KOPT-K1 (cell line): ENCODE results near the gene SRD5A1.

Source experiments
- H3K27ac ChIP-seq: fragments of 200-600 bp; sonication (generic); 2 replicates; pipeline ENCODE4 v1.5.1; 2016; ENCODE audit warnings: antibody characterized with exemption, mild to moderate bottlenecking, low read depth, low read length; ENCODE audit not compliant: poor library complexity, severe bottlenecking
- H3K36me3 ChIP-seq: fragments of 200-600 bp; sonication (generic); 2 replicates; pipeline ENCODE4 v1.5.1; 2017; ENCODE audit warnings: antibody characterized with exemption, mild to moderate bottlenecking, low read length, moderate library complexity; ENCODE audit not compliant: insufficient read depth
- H3K9me3 ChIP-seq: fragments of 200-600 bp; sonication (generic); 2 replicates; pipeline ENCODE4 v1.5.1; 2017; ENCODE audit warnings: antibody characterized with exemption, low read length, mild to moderate bottlenecking; ENCODE audit not compliant: insufficient read depth, poor library complexity, severe bottlenecking

Gene SRD5A1

DNA sequence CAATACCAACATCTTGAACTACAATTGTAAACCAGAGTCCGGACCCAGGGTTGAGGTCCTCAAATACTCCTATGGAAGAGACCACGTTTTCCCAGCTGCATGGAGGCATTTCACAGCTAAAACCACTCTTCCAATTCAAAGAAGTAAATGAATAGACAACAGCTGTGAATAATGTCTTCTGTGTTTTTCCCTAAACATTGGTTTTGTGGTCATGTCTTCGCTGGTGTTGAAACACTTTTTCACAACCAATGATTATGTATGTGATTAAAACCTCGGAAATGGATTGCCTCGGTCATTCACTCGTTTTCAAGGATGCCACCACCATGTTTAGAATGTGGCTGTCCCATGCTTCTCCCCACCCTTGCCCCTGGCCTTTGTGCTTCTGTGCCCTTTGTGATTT is 70.6 kb downstream of the SRD5A1 start:
- no peak overlapping the region for H3K27ac ChIP-seq
- H3K9me3 ChIP-seq, result no peaks in the 10 kb centered on the region
- no peaks in the 10 kb centered on the region for H3K36me3 ChIP-seq

DNA sequence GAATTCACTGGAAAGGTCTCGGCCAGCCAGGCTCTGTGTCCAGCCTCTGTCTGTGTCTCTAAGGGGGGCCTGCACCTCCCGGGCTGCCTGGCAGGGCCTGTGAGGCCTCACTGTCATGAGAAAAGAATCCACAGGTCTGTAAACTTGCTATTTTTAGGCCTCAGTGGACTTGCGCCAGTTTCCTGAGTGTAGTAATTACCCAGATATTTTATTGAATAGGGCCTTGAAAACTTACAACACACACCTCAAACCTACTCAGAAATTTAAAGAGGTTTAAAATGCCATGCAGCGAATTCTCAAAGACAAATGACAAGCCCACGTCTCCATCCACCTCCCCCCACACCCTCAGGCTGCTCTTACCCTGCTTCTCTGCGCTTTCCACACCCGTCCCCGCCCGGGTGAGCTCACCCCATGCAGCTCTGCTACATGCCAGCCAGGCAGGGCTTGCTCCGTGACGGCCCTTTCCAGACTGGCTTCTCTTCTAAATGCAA is 71.2 kb downstream of the SRD5A1 start:
- Histone ChIP-seq H3K27ac (no peak overlapping the region), H3K9me3 (no peaks in the 10 kb centered on the region), H3K36me3 (no peaks in the 10 kb centered on the region)

DNA sequence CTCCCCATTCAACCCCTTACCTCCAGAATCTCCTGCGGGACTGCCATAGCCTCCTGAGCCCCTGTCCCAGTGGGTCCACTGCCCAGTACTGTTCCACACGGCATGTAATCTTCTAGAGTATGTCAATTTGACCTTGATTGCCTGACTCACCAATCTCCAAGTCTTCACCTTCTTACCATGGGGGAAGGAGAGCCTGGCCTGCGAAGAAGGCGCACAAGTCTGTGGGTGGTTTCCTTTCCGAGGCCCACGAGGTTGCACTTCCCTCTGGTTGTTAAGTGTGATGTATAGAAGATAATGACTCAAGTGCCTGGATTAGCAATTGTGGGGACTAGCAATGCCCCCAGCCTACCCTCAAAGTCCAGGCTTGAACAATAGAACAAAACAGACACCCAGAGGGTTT is 71.8 kb downstream of the SRD5A1 start:
- Histone ChIP-seq H3K36me3 (no peaks in the 10 kb centered on the region), H3K27ac (no peak overlapping the region), H3K9me3 (no peaks in the 10 kb centered on the region)

DNA sequence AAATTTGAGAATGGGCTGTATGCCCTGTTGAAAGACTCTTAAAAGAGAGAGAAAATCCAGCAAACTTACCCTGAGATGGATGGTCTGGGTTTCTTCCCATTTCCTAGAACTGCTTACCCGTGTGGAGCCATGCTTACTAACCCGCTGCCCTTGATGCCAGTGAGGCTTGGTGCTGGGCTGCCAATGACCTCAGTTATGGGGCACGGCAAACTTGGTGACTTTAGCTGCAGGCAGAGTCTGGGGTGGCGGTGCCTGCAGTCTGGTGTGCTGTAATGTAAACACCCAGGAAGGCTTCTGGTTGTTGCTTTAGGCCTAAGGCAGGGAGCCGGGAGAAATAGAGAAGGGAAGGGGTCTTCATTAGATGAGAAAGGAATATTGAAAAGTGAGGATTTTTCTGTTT is 72.7 kb downstream of the SRD5A1 start:
- Histone ChIP-seq H3K36me3 (no peaks in the 10 kb centered on the region), H3K27ac (peak overlapping the region; percentile 15), H3K9me3 (no peaks in the 10 kb centered on the region)

DNA sequence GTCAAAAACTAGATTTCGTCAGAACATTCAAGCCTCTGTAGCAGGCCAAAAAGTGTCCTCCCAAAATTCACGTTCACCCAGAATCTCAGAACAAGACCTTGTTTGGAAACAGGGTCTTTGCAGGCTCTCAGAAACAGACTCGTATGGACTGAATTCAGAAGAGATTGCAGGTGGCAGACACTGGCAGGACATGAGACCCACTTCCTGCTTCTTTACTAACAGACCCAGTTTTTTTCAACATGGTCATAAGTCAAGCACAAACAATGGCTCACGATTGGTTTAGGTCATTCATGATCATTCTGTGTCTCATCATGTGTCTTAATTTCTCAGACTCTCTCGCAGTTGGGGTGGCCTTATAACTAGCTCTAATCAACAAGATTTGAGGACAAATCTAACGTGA is 74.6 kb downstream of the SRD5A1 start:
- Histone ChIP-seq H3K9me3 (no peaks in the 10 kb centered on the region), H3K36me3 (no peaks in the 10 kb centered on the region), H3K27ac (peak overlapping the region; percentile 30)

DNA sequence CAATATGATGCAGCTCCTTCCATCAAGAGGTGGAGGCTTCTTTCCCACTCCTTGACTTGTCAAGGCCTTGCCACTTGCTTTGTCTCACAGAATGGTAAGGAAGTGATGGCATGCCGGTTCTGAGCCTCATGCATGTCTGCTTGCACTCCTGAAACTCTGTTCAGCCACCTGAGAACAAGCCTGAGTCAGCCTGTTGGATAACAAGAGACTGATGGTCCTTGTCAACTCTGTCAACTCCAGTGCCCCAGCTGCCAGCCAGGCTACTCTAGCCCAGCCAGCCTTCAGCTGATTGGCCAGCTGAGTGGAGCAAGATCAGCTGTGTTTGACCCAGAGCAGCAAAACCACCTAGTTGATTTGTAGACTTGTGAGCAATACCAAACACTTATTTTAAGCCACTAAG is 75.6 kb downstream of the SRD5A1 start:
- Histone ChIP-seq H3K27ac (no peak overlapping the region), H3K9me3 (no peaks in the 10 kb centered on the region), H3K36me3 (no peaks in the 10 kb centered on the region)

DNA sequence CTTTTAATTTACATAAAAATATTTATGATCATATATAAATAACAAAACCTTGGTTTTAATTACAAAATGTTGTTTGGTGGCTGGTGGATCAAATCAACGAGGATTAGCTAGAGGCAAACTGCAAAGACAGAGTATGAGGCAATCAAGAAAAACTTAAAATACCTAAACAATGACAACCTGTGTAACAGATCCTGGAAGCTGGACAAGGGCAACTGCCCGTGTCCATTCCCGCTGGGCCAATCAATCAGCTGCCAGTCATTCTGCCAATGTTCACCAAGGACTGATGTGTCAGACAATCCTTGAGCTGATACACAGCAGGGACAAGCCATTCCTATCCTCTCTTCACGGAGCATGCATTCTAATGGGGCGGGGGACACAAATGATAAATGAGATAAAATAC is 76.8 kb downstream of the SRD5A1 start:
- Histone ChIP-seq H3K9me3 (no peaks in the 10 kb centered on the region), H3K27ac (no peak overlapping the region), H3K36me3 (no peaks in the 10 kb centered on the region)

DNA sequence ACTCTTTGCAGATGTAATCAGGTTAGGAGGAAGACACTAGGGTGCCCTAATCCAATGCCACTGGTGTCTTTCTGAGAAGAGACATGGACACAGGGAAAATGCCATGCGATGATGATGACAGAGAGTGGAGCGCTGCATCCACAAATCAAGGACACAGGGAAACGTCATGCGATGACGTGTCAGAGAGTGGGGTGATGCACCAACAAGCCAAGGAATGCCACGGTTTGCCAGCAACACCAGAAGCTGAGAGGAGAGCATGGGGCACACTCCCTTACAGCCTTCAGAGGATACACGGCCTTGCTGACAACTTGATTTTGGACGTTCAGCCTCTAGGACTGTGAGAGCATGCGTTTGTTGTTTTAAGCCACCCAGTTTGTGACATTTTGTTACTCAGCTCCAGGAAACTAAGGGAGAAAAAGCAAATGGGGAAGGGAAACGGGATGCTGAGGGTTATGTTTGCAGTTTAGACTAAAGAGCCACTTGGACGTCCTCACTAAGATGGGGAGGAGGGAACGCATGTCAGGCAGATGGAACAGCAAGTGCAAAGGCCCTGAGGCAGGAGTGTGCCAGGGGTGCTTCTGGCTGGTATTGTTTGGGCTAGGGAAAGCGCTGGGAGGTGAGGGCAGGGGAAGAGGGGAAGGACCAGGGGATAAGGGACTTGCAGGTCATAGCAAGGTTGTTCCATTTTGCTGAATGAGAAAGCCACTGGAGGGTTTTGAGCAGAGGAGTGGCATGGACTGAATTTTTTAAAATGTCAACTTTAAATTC is 77.5 kb downstream of the SRD5A1 start:
- no peaks in the 10 kb centered on the region for H3K36me3 ChIP-seq

DNA sequence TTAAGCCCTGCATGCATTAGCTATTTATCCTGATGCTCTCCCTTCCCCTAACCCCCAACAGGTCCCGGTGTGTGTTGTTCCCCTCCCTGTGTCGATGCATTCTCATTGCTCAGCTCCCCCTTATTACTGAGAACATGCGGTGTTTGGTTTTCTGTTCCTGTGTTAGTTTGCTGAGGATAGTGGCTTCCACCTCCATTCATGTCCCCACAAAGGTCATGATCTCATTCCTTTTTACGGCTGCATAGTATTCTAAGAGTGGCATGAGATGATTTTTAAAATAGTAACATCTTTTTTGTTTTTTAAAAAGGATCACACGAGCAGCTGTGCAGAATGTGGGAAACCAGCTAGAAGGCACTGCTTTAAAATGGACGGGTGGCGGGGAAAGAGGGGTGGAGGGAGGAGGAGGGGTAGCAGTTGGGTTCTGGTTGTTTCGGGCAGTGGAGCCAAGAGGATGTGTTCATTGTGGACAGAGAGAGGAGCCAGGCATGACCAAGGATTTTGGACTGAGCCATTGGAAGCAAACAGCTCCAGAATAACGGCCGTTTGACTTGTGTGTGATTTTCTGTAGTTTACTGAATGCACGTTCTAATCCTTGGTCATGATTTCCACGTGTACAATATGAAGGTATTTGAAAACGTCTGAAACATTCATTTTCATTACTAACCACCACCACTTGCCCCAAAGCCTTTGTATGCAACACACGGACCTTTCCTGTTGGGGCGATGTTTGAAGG is 78.3 kb downstream of the SRD5A1 start:
- Histone ChIP-seq H3K27ac (peak overlapping the region; percentile 94), H3K36me3 (peaks cover 7% of the 10 kb centered on the region; the same call in 1 of the 2 replicates), H3K9me3 (no peaks in the 10 kb centered on the region)

More for the DNA sequence above, 77.5 kb downstream of the SRD5A1 start:
- Histone ChIP-seq H3K27ac (no peak overlapping the region), H3K9me3 (no peaks in the 10 kb centered on the region)

DNA sequence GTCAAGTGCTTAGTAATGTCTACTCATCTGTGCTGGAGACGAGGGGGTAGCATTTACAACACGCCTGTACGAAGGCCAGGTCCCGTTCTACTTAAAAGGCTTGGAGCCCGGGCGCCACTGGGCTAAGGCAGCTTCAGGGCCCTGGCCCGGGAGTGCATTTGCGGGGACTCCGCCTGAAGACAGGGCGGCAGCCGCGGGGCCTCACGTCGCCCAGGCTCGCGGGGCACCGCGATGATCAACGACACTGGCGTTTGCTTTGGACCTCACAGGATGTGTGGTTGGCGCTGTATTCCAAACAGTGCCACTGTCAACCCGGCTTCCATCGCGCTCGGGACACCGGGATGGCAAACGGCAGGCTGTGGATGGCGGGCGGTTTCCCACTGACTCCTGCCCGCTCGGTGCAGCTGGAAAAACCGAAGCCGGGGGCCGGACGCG is 78.9 kb downstream of the SRD5A1 start:
- peak overlapping the region; percentile 94 for H3K27ac ChIP-seq
- H3K36me3 ChIP-seq, result peaks cover 13% of the 10 kb centered on the region
- H3K9me3 ChIP-seq, result no peaks in the 10 kb centered on the region

DNA sequence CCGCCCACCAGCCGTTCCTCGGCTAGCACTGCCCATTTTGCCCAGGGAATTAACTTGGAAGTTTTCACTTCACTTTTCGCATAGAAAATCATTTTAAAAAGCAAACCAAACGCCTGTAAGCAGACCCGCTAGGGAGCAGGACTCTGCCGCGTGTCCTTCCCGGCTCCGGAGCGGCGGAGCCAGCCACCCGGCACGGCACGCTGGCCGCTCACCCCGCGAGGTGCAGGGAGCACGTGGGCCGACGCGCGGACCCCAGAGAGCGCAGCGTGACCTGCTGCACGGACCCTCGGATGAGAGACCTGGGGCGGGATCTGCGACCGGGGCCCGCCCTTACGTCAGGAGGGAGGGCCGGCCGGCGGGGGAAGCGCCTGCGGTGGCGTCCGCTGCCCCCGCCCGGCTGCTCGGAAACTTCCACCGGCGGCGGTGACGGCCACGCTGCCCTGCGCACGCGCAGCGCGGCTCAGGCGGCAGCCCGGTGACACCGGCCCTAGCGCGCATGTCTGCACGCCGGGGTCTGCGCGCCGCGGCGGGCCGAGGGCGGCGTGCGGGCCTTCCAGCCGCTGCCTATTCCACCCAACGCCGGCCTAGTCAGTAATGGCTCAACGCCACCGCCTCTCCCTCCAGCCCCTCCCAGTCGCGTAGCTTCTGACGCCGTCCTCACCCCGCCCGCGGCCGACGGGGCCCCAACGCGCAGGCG is 79.5 kb downstream of the SRD5A1 start:
- H3K27ac ChIP-seq, result peak overlapping the region; percentile 94
- H3K36me3 ChIP-seq, result peaks cover 18% of the 10 kb centered on the region
- H3K9me3 ChIP-seq, result no peaks in the 10 kb centered on the region

DNA sequence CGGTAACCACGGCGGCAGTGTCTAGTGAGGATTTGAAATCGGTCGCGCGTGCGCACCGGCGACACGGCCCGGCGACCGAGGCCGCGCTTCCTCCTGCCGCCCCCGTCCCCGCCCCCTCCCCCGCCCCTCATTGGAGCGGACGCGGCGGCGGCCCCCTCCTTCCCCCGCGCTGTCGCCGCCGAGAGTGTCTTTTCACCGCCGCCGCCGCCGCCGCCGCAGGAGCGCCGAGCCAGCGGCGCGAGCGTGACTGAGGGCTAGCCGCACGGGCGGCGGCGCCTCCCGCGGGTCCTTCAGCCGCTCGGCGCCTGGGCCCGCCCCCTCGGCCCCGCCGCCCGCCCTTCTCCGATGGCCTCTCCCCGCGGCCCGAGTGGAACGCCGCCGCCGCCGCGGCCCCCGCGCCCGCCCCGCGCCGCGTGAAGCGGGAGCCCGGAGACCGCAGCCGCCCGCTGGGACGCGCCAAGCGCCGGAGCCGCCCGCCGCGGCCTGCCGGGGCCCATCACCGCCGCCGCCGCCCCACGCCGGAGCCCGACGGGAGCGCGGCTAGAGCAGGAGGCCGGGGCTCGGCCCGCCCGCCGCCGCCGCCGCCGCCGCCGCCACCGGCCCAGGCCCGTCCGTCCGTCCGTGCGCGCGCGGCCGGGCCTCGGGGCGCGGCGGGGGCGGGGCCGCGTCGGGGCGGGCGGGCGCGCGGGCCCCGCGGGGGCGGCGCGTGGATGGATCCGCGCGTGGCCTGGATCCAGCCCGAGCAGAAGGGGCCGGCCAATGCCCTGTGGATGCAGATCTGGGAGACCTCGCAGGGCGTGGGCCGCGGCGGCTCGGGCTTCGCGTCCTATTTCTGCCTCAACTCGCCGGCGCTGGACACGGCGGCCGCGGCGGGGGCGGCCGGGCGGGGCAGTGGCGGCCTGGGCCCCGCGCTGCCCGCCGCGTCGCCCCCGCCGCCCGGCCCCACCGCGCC is 80.3 kb downstream of the SRD5A1 start, which contains the start of gene TENT4A:
TENT4A (plus strand) TSS at position 159 of the 952 bp plus-strand sequence; CDS start at position 711, 552 bp downstream.
- Histone ChIP-seq H3K36me3 (peaks cover 27% of the 10 kb centered on the region), H3K9me3 (no peaks in the 10 kb centered on the region), H3K27ac (peak within 1 kb of the TSS; percentile 94)

DNA sequence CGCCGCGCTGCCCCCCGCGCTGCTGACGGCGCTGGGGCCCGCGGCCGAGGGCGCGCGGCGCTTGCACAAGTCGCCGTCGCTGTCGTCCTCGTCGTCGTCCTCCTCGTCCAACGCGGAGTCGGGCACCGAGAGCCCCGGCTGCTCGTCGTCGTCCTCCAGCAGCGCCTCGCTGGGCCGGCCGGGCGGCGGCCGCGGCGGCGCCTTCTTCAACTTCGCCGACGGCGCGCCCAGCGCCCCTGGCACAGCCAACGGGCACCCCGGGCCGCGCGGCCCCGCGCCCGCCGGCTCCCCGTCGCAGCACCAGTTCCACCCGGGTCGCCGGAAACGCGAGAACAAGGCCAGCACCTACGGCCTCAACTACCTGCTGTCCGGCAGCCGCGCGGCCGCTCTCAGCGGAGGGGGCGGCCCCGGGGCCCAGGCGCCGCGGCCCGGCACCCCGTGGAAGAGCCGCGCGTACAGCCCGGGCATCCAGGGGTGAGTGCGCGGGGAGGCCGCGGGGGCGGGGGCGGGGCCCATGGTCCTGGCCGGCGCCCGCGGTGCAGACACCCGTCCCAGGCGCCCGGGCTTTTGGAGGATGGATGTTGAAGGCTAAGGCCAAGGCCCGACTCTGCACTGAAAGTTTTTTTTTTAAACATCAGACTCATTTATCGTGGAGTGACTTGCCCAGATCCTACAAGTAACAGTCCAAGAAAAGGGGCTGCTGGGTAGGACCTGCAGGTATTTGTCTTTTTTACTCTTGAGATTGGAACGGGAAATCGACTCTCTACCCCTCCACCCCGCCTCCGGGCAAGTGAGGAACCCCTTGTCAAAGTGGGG is 81.2 kb downstream of the SRD5A1 start:
- Histone ChIP-seq H3K36me3 (peaks cover 33% of the 10 kb centered on the region), H3K27ac (peak overlapping the region; percentile 55), H3K9me3 (no peaks in the 10 kb centered on the region)
